ENCODE data around the gene MTPN.

MTPN gene, protein sequence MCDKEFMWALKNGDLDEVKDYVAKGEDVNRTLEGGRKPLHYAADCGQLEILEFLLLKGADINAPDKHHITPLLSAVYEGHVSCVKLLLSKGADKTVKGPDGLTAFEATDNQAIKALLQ

DNA sequence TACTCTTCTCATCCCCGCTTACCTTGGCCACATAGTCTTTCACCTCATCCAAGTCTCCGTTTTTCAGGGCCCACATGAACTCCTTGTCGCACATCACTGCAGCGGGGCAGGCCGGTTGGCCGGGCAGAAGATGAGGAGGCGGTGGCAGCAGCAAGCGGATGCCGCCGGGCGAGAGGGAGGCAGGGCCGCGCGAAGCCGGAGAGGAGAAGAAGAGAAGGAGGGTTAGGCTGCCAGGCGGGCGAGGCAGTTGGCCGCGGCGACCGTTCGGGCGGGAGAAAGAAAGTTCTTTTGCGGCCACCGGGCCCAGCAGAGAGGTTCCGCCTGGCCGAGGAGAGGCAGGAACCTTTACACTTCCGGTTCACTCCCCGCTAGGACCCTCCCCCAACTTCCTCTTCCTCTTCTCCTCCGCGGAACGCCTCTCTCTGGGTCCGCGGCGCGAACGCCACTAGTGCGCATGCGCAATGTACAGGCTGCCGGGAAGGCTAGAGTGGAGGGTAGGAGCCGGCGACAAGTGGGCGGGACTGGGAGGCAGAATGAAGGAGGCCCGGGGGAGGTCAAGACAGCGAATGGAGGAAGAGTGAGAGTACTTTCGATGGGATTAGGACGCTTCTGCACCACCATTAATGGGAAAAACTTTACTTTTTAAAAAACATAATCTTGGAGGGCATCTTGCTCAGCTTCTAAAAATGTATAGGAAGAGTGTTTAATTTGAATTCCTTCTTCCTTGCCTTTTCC lies at the start of gene MTPN:
MTPN (minus strand) TSS at position 353 of the 735 bp plus-strand sequence; CDS start at position 94, 259 bp downstream.
- Mint-ChIP-seq H3K36me3 (ENCODE audit: low read depth) (peaks cover 5% of the 10 kb centered on the region), H3K27ac (peak within 1 kb of the TSS; percentile 76 to 89 (median 82)), H3K9me3 (no peaks in the 10 kb centered on the region), H3K27me3 (ENCODE audit: low read depth) (no peaks in the 10 kb centered on the region), H3K4me1 (peaks cover 28% of the 10 kb centered on the region), H3K4me3 (peak within 1 kb of the TSS; percentile 96 to 99 (median 99))
- TF ChIP-seq, protein P1, sequence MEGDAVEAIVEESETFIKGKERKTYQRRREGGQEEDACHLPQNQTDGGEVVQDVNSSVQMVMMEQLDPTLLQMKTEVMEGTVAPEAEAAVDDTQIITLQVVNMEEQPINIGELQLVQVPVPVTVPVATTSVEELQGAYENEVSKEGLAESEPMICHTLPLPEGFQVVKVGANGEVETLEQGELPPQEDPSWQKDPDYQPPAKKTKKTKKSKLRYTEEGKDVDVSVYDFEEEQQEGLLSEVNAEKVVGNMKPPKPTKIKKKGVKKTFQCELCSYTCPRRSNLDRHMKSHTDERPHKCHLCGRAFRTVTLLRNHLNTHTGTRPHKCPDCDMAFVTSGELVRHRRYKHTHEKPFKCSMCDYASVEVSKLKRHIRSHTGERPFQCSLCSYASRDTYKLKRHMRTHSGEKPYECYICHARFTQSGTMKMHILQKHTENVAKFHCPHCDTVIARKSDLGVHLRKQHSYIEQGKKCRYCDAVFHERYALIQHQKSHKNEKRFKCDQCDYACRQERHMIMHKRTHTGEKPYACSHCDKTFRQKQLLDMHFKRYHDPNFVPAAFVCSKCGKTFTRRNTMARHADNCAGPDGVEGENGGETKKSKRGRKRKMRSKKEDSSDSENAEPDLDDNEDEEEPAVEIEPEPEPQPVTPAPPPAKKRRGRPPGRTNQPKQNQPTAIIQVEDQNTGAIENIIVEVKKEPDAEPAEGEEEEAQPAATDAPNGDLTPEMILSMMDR (IDR thresholded peaks at IDR 0.05; ENCODE audit: unreplicated experiment in 3 of 3) = no peak

DNA sequence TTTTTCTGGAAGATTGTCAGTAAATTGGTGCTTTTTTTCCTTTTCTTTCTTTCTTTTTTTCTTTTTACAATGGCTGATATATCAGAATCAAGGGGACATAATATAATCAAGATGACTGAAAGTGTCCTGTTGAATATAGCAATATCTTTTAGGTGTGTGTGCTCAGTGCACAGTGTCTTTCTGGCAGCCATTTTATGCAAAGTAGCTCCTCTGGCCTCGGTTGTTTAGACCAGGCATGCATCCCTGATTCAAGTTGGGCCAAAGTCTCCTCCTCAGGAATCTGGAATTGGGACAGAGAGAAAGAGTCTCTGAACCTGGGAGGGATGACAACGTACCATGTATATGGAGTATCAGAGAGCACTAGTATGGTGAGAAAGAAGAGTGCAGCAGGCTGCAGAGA lies 49.0 kb upstream of the MTPN start:
- peaks cover 10% of the 10 kb centered on the region for H3K4me1 Mint-ChIP-seq
- H3K9me3 Mint-ChIP-seq = no peaks in the 10 kb centered on the region
- no peaks in the 10 kb centered on the region for H3K36me3 Mint-ChIP-seq (ENCODE audit: low read depth)
- peaks cover 4% of the 10 kb centered on the region for H3K27me3 Mint-ChIP-seq (ENCODE audit: low read depth)
- TF ChIP-seq, protein P1 (IDR thresholded peaks at IDR 0.05; ENCODE audit: unreplicated experiment in 3 of 3) = no peak
- no peak overlapping the region for H3K4me3 Mint-ChIP-seq
- no peak overlapping the region for H3K27ac Mint-ChIP-seq

DNA sequence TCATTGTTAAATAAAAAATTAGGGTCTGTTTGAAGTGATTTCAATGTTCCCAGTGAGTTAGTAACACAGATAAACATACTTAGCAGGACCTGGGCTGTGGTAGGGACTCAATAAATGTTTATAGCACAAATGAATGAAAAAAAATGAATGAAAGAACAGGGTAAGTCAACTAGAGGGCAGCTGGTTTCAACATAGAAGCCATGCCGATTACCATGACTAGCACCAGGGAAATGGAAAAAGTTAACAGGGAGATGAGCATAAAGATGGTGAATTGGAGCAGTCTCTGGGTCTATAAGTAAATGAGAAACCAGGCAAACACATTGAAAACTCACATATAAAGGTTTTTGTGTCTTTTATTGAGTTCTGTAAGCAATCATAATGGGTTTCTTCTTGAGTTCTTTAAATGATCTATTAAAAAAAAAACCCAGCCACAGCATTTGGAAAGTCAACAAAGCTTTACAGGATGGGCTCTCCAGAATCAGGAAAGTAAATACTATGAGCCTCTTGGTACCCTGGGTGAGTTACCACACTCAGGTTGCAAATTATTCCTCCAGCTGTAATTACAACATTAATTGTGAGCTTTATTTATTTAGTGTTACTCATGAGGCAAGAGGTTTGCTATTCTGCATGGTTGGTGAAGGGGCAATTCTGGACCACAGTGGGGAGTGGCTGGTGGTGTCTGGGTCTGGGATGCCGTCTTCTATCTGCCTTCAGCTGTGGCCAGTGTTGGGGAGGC lies 46.1 kb upstream of the MTPN start:
- Mint-ChIP-seq H3K36me3 (ENCODE audit: low read depth) (no peaks in the 10 kb centered on the region), H3K27ac (peak overlapping the region in 1 of 3 experiments; percentile 14), H3K9me3 (no peaks in the 10 kb centered on the region), H3K4me3 (no peak overlapping the region), H3K27me3 (ENCODE audit: low read depth) (peaks cover 4% of the 10 kb centered on the region), H3K4me1 (peaks cover 10% of the 10 kb centered on the region)
- TF ChIP-seq, protein P1 (IDR thresholded peaks at IDR 0.05; ENCODE audit: unreplicated experiment in 3 of 3) = no peak

DNA sequence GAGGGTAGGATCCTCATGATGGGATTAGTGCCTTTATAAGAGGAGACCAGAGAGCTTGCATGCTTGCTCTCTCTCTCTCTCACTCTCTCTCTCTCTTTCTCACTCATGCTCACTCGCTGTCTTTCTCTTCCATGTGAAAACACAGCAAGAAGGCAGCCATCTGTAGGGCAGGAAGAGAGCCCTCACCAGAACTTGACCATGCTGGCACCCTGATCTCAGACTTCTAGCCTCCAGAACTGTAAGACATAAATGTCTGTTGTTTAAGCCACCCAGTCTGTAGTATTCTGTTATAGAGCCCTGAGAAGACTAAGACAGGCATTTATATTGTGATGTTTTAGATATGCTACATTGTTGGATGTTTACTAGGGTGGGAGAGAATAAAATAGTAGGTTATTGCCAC lies 43.4 kb upstream of the MTPN start:
- TF ChIP-seq, protein P1 (IDR thresholded peaks at IDR 0.05; ENCODE audit: unreplicated experiment in 3 of 3) = no peak
- no peaks in the 10 kb centered on the region for H3K9me3 Mint-ChIP-seq
- no peaks in the 10 kb centered on the region for H3K27me3 Mint-ChIP-seq (ENCODE audit: low read depth)
- H3K27ac Mint-ChIP-seq = no peak overlapping the region
- H3K4me1 Mint-ChIP-seq = peaks cover 4% of the 10 kb centered on the region
- H3K36me3 Mint-ChIP-seq (ENCODE audit: low read depth) = no peaks in the 10 kb centered on the region
- no peak overlapping the region for H3K4me3 Mint-ChIP-seq

DNA sequence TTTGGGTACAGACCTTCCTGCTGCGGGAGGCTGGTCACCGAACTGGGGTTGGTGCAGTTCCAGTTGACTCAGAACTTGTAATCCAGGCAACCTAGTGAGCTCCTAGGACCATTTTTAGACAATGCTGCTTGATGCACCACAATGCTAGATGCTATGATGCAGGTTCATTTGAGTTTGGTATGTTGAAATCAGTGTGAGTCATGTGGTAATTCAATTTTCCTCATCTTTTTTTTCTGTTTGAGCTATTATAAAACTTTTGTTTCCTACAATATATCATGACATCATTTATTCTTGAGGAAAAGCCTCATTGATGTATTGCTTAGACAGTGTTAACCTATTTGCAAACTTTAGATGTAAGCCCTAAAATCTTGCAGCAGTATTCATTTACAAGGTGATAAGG lies 40.9 kb upstream of the MTPN start:
- no peak overlapping the region for H3K27ac Mint-ChIP-seq
- H3K36me3 Mint-ChIP-seq (ENCODE audit: low read depth) = no peaks in the 10 kb centered on the region
- no peaks in the 10 kb centered on the region for H3K9me3 Mint-ChIP-seq
- H3K4me1 Mint-ChIP-seq = peaks cover 4% of the 10 kb centered on the region
- H3K27me3 Mint-ChIP-seq (ENCODE audit: low read depth) = no peaks in the 10 kb centered on the region
- no peak overlapping the region for H3K4me3 Mint-ChIP-seq
- TF ChIP-seq, protein P1 (IDR thresholded peaks at IDR 0.05; ENCODE audit: unreplicated experiment in 3 of 3) = no peak

Measured in nephron (organoid).